HuH-7 (cell line): Measurements from ENCODE around the gene LRRC74B.

Experiments used
- DNase-seq: peaks from one replicate; pipeline ENCODE4 v3.0.0; 2011; ENCODE audit warnings: low spot score

The LRRC74B gene

GRCh38 chr22:21014202-21014725, 31.5 kb upstream of the LRRC74B start:
- DNase-seq, result peak; percentile 99

GRCh38 chr22:21014726-21015465, 30.9 kb upstream of the LRRC74B start, which contains the start of gene P2RX6:
Gene P2RX6 (plus strand): TSS chr22:21015165. CDS start chr22:21015175, 10 bp downstream.
- DNase-seq, result peak; percentile 74

GRCh38 chr22:21015466-21016006, 30.2 kb upstream of the LRRC74B start:
- DNase-seq, result no peak

GRCh38 chr22:21016644-21017420, 28.9 kb upstream of the LRRC74B start:
- DNase-seq, result no peak

GRCh38 chr22:21018314-21018713, 27.4 kb upstream of the LRRC74B start:
- DNase-seq, result no peak

- DNase-seq, result peak; percentile 91
These were observed 24.8 kb upstream of the LRRC74B start for GRCh38 chr22:21020802-21021429.

GRCh38 chr22:21022507-21022906, 23.2 kb upstream of the LRRC74B start:
- DNase-seq, result no peak

GRCh38 chr22:21022955-21023614, 22.7 kb upstream of the LRRC74B start:
- no peak for DNase-seq

- DNase-seq, result no peak
These were observed 20.5 kb upstream of the LRRC74B start for GRCh38 chr22:21025266-21025665.

- no peak for DNase-seq
These were observed 19.7 kb upstream of the LRRC74B start for GRCh38 chr22:21025763-21026755.

GRCh38 chr22:21026783-21027692, 18.7 kb upstream of the LRRC74B start:
- DNase-seq, result no peak

- no peak for DNase-seq
These were observed 17.2 kb upstream of the LRRC74B start for GRCh38 chr22:21028277-21029251.

- no peak for DNase-seq
These were observed 16.2 kb upstream of the LRRC74B start for GRCh38 chr22:21029486-21030025.

- DNase-seq, result no peak
These were observed 15.7 kb upstream of the LRRC74B start for GRCh38 chr22:21030032-21030431.

- DNase-seq, result no peak
These were observed 14.9 kb upstream of the LRRC74B start for GRCh38 chr22:21030621-21031544.

GRCh38 chr22:21031545-21032036, 14.2 kb upstream of the LRRC74B start:
- no peak for DNase-seq
